Mucosa of descending colon (tissue), 3 donors: ENCODE data around the gene DRGX. TPM values are rescaled to one million over a fixed set of nuclear protein-coding genes. Genes with fewer than 3 reads are reported as not detected.

Experiments
- ATAC-seq: fragments of 200-7000 bp; cut with Tn5 transposase; one replicate; pipeline ENCODE4 v1.9.1; 2020; ENCODE audit warnings: mild to moderate bottlenecking, moderate library complexity
- DNase-seq, 3 donors: peaks; one replicate each; pipeline ENCODE4 v3.0.0-alpha.2; 2020
- H3K36me3 ChIP-seq: fragments of 200-600 bp; one replicate; pipeline ENCODE4 v1.8.0; 2021; ENCODE audit warnings: low read depth, mild to moderate bottlenecking
- H3K4me1 ChIP-seq: fragments of 200-600 bp; one replicate; pipeline ENCODE4 v1.8.0; 2021; ENCODE audit warnings: low read depth, mild to moderate bottlenecking
- H3K4me3 ChIP-seq: fragments of 200-600 bp; one replicate; pipeline ENCODE4 v1.8.0; 2021; ENCODE audit warnings: mild to moderate bottlenecking
- H3K9me3 ChIP-seq: fragments of 200-600 bp; one replicate; pipeline ENCODE4 v1.8.0; 2021; ENCODE audit warnings: mild to moderate bottlenecking
- CTCF ChIP-seq: fragments of 200-600 bp; IDR thresholded peaks from one replicate; pipeline ENCODE4 v1.8.0; 2022; ENCODE audit warnings: antibody characterized with exemption, mild to moderate bottlenecking
- intact Hi-C, 2 donors: fragments of 100-400 bp; cut with DNase I in 1 of 2; cut with micrococcal nuclease in 1 of 2; formaldehyde crosslinking; loops; one replicate each; pipeline versions ENCODE4 v1.11.0 to v1.11.1; 2022; cut with DNase I, micrococcal nuclease
- total RNA-seq, 3 donors: library from RNA; stranded (reverse); fragmentation: NEBNext Ultra II Directional in 2 of 3; extraction: Animal tissue kit (Norgen Biotek cat#: 25700) in 2 of 3; gene quantifications; one replicate each; pipeline versions ENCODE4 v1.2.1 to v1.2.4, GENCODE V29; 2021 to 2023
- donor health status: DM: no; HTN: no; CAD: no; lungs with moderate emphysema.
- donor health status: DM: no; HTN: no; CAD: no.
- donor health status: DM: no; HTN: yes; CAD: no.

DRGX gene
- total RNA-seq, 3 donors from 2014 or later = 0.10 to 0.35 (median 0.22) TPM

GRCh38 chr10:49398000-49398861, 2.3 kb upstream of the DRGX start:
- Histone ChIP-seq H3K4me1 (peaks cover 4% of the 10 kb centered on the region), H3K9me3 (no peaks in the 10 kb centered on the region), H3K4me3 (no peak overlapping the region), H3K36me3 (no peaks in the 10 kb centered on the region)
- DNase-seq (peak in 2 of 3 donors; percentile 66 to 71), ATAC-seq (peak; percentile 79)
- no peak for TF ChIP-seq CTCF
- intact Hi-C loops = no loop called here

GRCh38 chr10:49397036-49397999, 1.4 kb upstream of the DRGX start:
- no peaks in the 10 kb centered on the region for H3K36me3 ChIP-seq
- no peaks in the 10 kb centered on the region for H3K9me3 ChIP-seq
- H3K4me3 ChIP-seq = no peak overlapping the region
- no peak for ATAC-seq
- DNase-seq = no peak
- intact Hi-C loops = no loop called here
- no peak for TF ChIP-seq CTCF
- peaks cover 4% of the 10 kb centered on the region for H3K4me1 ChIP-seq

GRCh38 chr10:49396666-49396999, 744 bp upstream of the DRGX start:
- H3K9me3 ChIP-seq = no peaks in the 10 kb centered on the region
- peaks cover 4% of the 10 kb centered on the region for H3K4me1 ChIP-seq
- no peaks in the 10 kb centered on the region for H3K36me3 ChIP-seq
- intact Hi-C loops = no loop called here
- ATAC-seq (no peak), DNase-seq (no peak)
- H3K4me3 ChIP-seq = no peak overlapping the region
- no peak for TF ChIP-seq CTCF

DNA sequence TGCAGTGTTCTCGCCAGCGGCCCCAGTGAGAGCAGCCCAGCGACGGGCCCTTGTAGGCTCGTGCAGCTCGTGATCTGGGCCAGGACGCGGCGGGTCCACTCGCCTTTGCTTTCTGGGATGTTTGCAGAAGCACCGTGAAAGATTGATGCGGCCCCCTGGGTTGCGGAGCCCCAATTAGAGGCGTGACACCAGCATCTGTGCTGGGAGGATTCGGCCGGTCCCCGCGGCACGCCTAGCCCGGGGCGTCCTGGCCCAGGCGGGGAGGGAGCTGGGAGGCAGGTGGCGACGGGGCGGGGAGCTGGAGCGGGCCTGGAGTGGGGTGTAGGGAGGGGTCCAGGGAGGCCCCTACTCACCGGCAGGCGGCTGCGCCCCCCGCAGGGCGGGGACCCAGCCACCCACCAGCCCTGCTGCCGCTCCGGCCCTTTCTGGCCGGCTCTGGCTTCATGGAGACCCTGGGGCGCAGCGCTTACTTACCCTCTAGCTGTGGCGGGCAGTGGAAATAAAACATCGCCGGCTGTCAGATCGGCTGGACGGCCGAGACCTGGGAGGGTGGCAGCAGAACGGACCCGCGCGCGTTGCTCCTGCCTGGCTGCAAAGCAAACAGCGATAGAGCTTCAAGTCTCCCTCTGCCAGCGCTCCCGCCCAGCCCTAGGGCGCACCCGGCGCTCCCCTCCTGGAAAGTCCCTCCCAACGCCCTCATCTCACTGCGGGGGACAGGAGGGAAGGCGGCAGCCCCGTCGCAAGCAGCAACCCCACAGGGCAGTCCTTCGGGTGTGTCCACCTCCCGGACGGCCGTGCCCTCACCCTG, 752 bp downstream of the DRGX start:
- H3K4me3 ChIP-seq = no peak overlapping the region
- TF ChIP-seq CTCF = no peak
- DNase-seq = no peak
- intact Hi-C loops = no loop called here
- H3K9me3 ChIP-seq = no peaks in the 10 kb centered on the region
- H3K36me3 ChIP-seq = no peaks in the 10 kb centered on the region
- H3K4me1 ChIP-seq = peaks cover 4% of the 10 kb centered on the region
- peak; percentile 52 for ATAC-seq

- no peak for ATAC-seq
- no peak for DNase-seq
- no peak for TF ChIP-seq CTCF
- peaks cover 4% of the 10 kb centered on the region for H3K4me1 ChIP-seq
- no peaks in the 10 kb centered on the region for H3K36me3 ChIP-seq
- H3K9me3 ChIP-seq = no peaks in the 10 kb centered on the region
- intact Hi-C loops = no loop called here
- H3K4me3 ChIP-seq = no peak overlapping the region
Measured at GRCh38 chr10:49393757-49394156, 2.1 kb downstream of the DRGX start.
